Lung (tissue), 12 donors: ENCODE data around the gene TM7SF3. TPM values are rescaled to one million over a fixed set of nuclear protein-coding genes. Genes with fewer than 3 reads are reported as not detected.

ENCODE experiments used
- ATAC-seq: fragments of 200-7000 bp; cut with Tn5 transposase; one replicate; pipeline ENCODE4 v1.9.1; 2020; ENCODE audit warnings: moderate number of reproducible peaks; ENCODE audit not compliant: insufficient read depth, low FRiP score
- DNase-seq, 3 donors: peaks; one replicate each; pipeline ENCODE4 v3.0.0-alpha.2; 2013 to 2017
- H3K27ac ChIP-seq, 2 donors: one replicate each; pipeline ENCODE4 v1.5.1; 2013; ENCODE audit warnings: mild to moderate bottlenecking in 2 of 2, moderate library complexity in 2 of 2, control low read depth in 1 of 2, inconsistent platforms in 1 of 2, low read depth in 1 of 2, low read length in 1 of 2
- H3K27me3 ChIP-seq, 3 donors: one replicate each; pipeline ENCODE4 v1.5.1; 2013; ENCODE audit warnings: low read length in 2 of 3; ENCODE audit not compliant: control insufficient read depth in 3 of 3, insufficient read depth in 3 of 3
- H3K36me3 ChIP-seq, 4 donors: one replicate each; pipeline ENCODE4 v1.5.1; 2013; ENCODE audit warnings: low read length in 4 of 4, mild to moderate bottlenecking in 1 of 4, moderate library complexity in 1 of 4; ENCODE audit not compliant: control insufficient read depth in 4 of 4, insufficient read depth in 4 of 4
- H3K4me1 ChIP-seq, 5 donors: one replicate each; pipeline ENCODE4 v1.5.1; 2013; ENCODE audit warnings: low read length in 5 of 5, mild to moderate bottlenecking in 2 of 5, moderate library complexity in 1 of 5; ENCODE audit not compliant: control insufficient read depth in 5 of 5, insufficient read depth in 5 of 5
- H3K4me3 ChIP-seq: one replicate; pipeline ENCODE4 v1.5.1; 2013; ENCODE audit warnings: mild to moderate bottlenecking, control low read depth, moderate library complexity
- H3K9ac ChIP-seq, 2 donors: one replicate each; pipeline ENCODE4 v1.5.1; 2013; ENCODE audit warnings: low read length in 2 of 2, control low read depth in 1 of 2; ENCODE audit not compliant: insufficient read depth in 1 of 2
- H3K9me3 ChIP-seq, 4 donors: one replicate each; pipeline ENCODE4 v1.5.1; 2013; ENCODE audit warnings: low read length in 3 of 4, mild to moderate bottlenecking in 1 of 4, moderate library complexity in 1 of 4; ENCODE audit not compliant: control insufficient read depth in 4 of 4, insufficient read depth in 3 of 4
- CTCF ChIP-seq: IDR thresholded peaks from 2 replicates; pipeline ENCODE4 v1.5.1; 2012; ENCODE audit warnings: mild to moderate bottlenecking; ENCODE audit errors: control extremely low read depth, extremely low read depth
- WGBS, 2 donors: extraction: QIAGEN DNeasy Blood & Tissue Kit; methylation state at CpG; one replicate each; pipeline ENCODE4 v1.1.7; 2013; 5-methylcytosine and 5-hydroxymethylcytosine counted together
- polyA plus RNA-seq, 2 donors: library from polyadenylated mRNA; stranded (reverse); fragments of 200-250 nt; gene quantifications; one replicate each; pipeline ENCODE4 v1.2.1, GENCODE V29; 2013
- total RNA-seq, 2 donors: library from RNA; depleted of rRNA in 1 of 2; stranded (reverse); fragments of >200 nt in 1 of 2; gene quantifications; one replicate each; pipeline ENCODE4 v1.2.1, GENCODE V29; 2014 to 2021
- donor health status: control.
- donor health status: control.
- donor health status: Bipolar disorder and iron deficiency.
- donor health status: healthy.
- donor health status: DM: yes; HTN: yes; CAD: no.

The TM7SF3 gene
- total and polyA plus RNA-seq, 4 donors, result 28.4 to 60.4 (median 45.8) TPM

DNA sequence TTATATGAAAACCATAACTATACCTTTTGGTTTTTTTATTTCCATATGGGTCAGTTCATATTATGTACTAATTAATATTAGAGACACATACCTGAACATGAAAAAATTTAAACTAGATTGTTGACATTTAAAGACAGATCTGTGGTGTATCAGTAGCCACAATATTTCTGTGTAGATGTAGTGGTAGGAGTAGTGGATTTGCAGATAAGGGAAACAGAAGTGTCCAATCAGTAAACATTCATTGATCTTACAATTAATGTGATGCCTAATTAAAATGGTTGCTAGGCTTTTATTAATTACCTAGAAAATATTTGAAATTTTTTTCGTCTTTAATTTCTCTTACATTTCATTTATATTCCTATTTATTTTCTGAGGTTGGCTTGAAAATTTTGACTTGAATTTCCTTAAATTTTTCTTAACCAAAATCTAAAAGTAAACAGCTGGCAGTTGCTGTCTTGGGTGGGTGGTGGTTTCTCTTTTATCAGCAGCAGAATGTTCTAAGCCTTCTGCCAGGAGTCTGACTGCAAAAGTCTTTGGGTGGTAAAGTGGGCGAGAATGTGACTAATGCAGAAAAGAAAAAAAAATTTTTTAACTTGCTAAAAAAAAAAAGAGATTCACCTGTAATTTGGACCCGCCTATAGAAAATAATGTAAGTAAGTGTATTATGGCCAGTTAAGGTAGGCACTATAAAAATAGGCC is 73.5 kb downstream of the TM7SF3 start:
- no peak for DNase-seq
- WGBS, 2 donors, result 33 to 68% methylated on average over 3 of the region's 3 CpGs
- no peak for TF ChIP-seq CTCF
- Histone ChIP-seq H3K9me3 (no peaks in the 10 kb centered on the region), H3K4me3 (no peak overlapping the region), H3K27me3 (no peaks in the 10 kb centered on the region), H3K36me3 (peaks cover 0 to 3% (median 0%) of the 10 kb centered on the region in 4 donors), H3K4me1 (peaks cover 0 to 29% (median 4%) of the 10 kb centered on the region in 5 donors), H3K27ac (no peak overlapping the region), H3K9ac (no peak overlapping the region)
- no peak for ATAC-seq

DNA sequence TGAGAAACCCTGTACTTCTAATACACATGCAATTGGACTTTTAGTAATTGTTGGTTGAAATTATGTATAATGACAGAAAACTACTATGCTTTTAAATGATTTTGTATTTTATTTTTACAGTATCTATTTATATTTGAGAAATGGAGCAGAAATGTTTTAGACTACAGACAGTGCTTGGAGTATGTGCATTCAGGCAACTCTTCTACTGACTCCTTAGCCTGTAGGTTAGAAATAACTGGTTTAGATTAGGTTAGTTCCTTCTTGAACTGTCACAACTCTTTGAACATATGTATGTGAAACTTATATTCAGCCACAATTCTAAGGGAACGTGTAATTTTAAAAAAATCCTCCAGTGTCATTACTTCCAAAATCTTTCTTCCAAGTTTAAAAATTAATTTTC is 74.2 kb downstream of the TM7SF3 start:
- Histone ChIP-seq H3K9ac (peak overlapping the region in 1 of 2 donors; percentile 87), H3K27me3 (no peaks in the 10 kb centered on the region), H3K9me3 (no peaks in the 10 kb centered on the region), H3K4me3 (no peak overlapping the region), H3K27ac (no peak overlapping the region), H3K4me1 (peaks cover 0 to 34% (median 4%) of the 10 kb centered on the region in 5 donors), H3K36me3 (peaks cover 0 to 3% (median 0%) of the 10 kb centered on the region in 4 donors)
- no peak for DNase-seq
- no peak for TF ChIP-seq CTCF
- ATAC-seq, result no peak
- 36 to 38% methylated on average over 1 of the region's 1 CpG for WGBS, 2 donors

GRCh38 chr12:26939192-26939832 is 74.9 kb downstream of the TM7SF3 start:
- TF ChIP-seq CTCF, result no peak
- no peaks in the 10 kb centered on the region for H3K27me3 ChIP-seq
- H3K9ac ChIP-seq, result peak overlapping the region; percentile 87 to 97
- peaks cover 0 to 39% (median 4%) of the 10 kb centered on the region in 5 donors for H3K4me1 ChIP-seq
- peaks cover 0 to 3% (median 0%) of the 10 kb centered on the region in 4 donors for H3K36me3 ChIP-seq
- peak overlapping the region in 1 of 2 donors; percentile 80 for H3K27ac ChIP-seq
- ATAC-seq, result no peak
- DNase-seq, result peak in 2 of 3 donors; percentile 10 to 17
- peak overlapping the region; percentile 87 for H3K4me3 ChIP-seq
- WGBS, 2 donors, result 1% methylated on average over 9 of the region's 9 CpGs
- no peaks in the 10 kb centered on the region for H3K9me3 ChIP-seq
